ENCODE results near the gene SGIP1. TPM values are rescaled to one million over a fixed set of nuclear protein-coding genes. Genes with fewer than 3 reads are reported as not detected.

The SGIP1 gene
- total RNA-seq, 1 donor from 2014 or later, result 123 TPM

DNA sequence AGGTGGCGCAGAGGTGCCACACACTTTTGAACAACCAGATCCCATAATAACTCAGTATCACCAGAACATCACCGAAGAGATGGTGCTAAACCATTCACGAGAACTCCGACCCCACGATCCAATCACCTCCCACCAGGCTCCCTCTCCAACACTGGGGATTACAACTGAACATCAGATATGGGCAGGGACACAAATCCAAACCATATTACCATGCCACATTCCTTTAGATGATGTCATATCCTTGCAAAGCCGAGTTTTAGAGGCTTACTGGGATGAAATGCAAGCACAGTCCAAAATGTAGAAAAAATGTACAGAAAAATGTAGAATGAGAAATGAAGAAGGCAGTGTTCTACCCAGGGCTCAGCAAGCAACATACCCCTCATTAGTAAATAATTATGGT is 64.7 kb downstream of the SGIP1 start:
- Mint-ChIP-seq H3K36me3 (ENCODE audit: unreplicated experiment) (peaks cover 28% of the 10 kb centered on the region), H3K4me3 (ENCODE audit: unreplicated experiment) (no peak overlapping the region), H3K27ac (ENCODE audit: unreplicated experiment) (peak overlapping the region; percentile 94), H3K4me1 (ENCODE audit: unreplicated experiment) (peaks cover 55% of the 10 kb centered on the region), H3K9me3 (ENCODE audit: unreplicated experiment) (peaks cover 4% of the 10 kb centered on the region), H3K27me3 (ENCODE audit: unreplicated experiment) (no peaks in the 10 kb centered on the region)
- no peak for DNase-seq (ENCODE audit: extremely low spot score, unreplicated experiment)
- TF ChIP-seq, protein P1, sequence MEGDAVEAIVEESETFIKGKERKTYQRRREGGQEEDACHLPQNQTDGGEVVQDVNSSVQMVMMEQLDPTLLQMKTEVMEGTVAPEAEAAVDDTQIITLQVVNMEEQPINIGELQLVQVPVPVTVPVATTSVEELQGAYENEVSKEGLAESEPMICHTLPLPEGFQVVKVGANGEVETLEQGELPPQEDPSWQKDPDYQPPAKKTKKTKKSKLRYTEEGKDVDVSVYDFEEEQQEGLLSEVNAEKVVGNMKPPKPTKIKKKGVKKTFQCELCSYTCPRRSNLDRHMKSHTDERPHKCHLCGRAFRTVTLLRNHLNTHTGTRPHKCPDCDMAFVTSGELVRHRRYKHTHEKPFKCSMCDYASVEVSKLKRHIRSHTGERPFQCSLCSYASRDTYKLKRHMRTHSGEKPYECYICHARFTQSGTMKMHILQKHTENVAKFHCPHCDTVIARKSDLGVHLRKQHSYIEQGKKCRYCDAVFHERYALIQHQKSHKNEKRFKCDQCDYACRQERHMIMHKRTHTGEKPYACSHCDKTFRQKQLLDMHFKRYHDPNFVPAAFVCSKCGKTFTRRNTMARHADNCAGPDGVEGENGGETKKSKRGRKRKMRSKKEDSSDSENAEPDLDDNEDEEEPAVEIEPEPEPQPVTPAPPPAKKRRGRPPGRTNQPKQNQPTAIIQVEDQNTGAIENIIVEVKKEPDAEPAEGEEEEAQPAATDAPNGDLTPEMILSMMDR (IDR thresholded peaks at IDR 0.05), result no peak

DNA sequence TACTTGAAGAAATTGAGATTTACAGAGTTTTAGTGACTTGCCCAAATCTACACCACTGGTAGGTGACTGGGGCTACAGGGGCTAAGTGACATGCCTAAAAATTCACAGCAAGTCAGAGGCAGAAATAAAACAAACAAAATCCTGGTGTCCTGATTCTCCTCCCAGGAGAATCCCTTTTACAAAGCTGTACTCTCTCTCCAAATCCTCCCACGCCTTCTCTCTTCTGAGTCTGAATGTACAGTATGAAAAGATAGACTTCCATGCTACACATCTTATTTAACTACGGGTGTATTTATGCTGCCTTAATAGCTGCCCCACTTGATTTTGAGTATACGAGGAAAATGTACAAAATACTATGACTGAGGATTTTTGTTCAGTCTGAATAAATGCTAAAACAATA is 65.4 kb downstream of the SGIP1 start:
- peak overlapping the region; percentile 94 for H3K27ac Mint-ChIP-seq (ENCODE audit: unreplicated experiment)
- H3K9me3 Mint-ChIP-seq (ENCODE audit: unreplicated experiment), result peaks cover 4% of the 10 kb centered on the region
- H3K4me3 Mint-ChIP-seq (ENCODE audit: unreplicated experiment), result no peak overlapping the region
- H3K36me3 Mint-ChIP-seq (ENCODE audit: unreplicated experiment), result peaks cover 30% of the 10 kb centered on the region
- DNase-seq (ENCODE audit: extremely low spot score, unreplicated experiment), result no peak
- TF ChIP-seq, protein P1 (IDR thresholded peaks at IDR 0.05), result no peak
- peaks cover 53% of the 10 kb centered on the region for H3K4me1 Mint-ChIP-seq (ENCODE audit: unreplicated experiment)
- no peaks in the 10 kb centered on the region for H3K27me3 Mint-ChIP-seq (ENCODE audit: unreplicated experiment)

DNA sequence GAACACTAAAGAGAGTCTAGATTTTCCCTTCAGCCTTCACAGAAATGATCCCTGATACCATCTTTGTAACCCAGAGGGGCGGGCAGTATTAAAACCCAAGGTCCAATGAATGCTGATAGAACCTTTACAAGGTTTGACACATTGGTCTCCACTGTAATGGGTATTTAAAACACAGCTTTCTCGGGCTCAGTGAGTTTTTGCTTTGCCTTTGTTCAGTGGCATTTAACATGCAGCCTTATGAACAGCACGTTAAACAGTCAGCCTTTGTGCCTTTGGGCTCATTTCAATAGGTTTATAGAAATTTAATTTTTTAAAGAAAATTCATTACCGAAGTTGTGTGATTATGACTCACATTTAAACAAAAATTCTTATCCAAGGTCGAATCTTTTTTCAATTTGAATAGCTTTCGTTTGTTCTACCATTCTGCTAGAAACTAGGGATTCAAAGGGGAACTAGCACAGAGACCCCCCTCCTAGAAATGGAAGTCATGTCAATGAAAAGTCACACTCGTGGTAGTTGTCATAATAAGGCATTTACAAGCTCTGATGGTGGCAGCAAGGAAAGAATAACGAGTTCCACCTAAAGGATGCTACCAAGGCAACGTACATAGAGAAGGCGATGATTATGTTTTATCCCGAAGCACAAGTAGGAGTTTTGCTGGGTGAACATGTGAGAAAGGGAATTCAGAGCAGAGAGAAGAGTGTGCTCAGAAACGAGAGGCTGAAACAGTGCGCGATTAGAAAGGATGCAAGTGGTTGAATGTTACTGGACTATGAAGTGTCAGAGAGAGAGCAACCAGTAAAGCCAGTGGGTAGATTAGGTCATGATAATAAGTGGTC is 66.2 kb downstream of the SGIP1 start:
- peaks cover 28% of the 10 kb centered on the region for H3K36me3 Mint-ChIP-seq (ENCODE audit: unreplicated experiment)

DNA sequence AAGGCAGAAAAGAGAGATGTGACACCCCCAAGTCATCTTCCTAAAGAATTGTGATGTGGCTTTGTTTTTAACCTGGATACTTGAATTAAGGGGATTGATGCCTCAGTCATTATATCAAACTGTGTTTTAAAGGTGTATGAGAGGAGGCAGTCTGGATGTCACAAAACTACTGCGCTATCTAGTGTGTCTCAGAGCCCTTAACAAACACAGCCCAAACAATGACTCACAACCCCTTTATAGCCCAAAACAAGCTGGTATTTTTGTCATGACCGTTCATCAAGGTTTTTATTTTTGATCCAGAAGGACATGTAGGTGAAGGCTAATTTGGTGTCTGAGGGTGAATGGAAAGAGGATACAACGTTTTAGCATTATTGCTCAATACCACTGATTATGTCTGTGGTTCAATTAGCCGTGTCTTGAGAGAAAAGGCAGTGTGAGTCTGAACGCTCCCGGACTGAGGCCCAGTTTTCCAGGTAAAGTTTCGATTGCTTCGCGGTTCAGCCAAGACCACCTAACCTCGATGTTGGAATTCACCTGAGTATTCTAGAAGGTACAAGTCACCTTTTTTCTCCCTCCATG is 71.6 kb downstream of the SGIP1 start:
- H3K27ac Mint-ChIP-seq (ENCODE audit: unreplicated experiment), result no peak overlapping the region
- no peak for DNase-seq (ENCODE audit: extremely low spot score, unreplicated experiment)
- peaks cover under 1% of the 10 kb centered on the region for H3K9me3 Mint-ChIP-seq (ENCODE audit: unreplicated experiment)
- H3K36me3 Mint-ChIP-seq (ENCODE audit: unreplicated experiment), result peaks cover 41% of the 10 kb centered on the region
- TF ChIP-seq, protein P1 (IDR thresholded peaks at IDR 0.05), result no peak
- peaks cover 28% of the 10 kb centered on the region for H3K4me1 Mint-ChIP-seq (ENCODE audit: unreplicated experiment)
- no peak overlapping the region for H3K4me3 Mint-ChIP-seq (ENCODE audit: unreplicated experiment)
- no peaks in the 10 kb centered on the region for H3K27me3 Mint-ChIP-seq (ENCODE audit: unreplicated experiment)

More for the DNA sequence above, 66.2 kb downstream of the SGIP1 start:
- no peak for DNase-seq (ENCODE audit: extremely low spot score, unreplicated experiment)
- peaks cover 4% of the 10 kb centered on the region for H3K9me3 Mint-ChIP-seq (ENCODE audit: unreplicated experiment)
- peak overlapping the region; percentile 94 for H3K27ac Mint-ChIP-seq (ENCODE audit: unreplicated experiment)
- no peak overlapping the region for H3K4me3 Mint-ChIP-seq (ENCODE audit: unreplicated experiment)
- TF ChIP-seq, protein P1 (IDR thresholded peaks at IDR 0.05), result no peak
- H3K27me3 Mint-ChIP-seq (ENCODE audit: unreplicated experiment), result no peaks in the 10 kb centered on the region
- H3K4me1 Mint-ChIP-seq (ENCODE audit: unreplicated experiment), result peaks cover 45% of the 10 kb centered on the region

GRCh38 chr1:66606362-66607065 is 72.6 kb downstream of the SGIP1 start:
- Mint-ChIP-seq H3K27me3 (ENCODE audit: unreplicated experiment) (no peaks in the 10 kb centered on the region), H3K9me3 (ENCODE audit: unreplicated experiment) (no peaks in the 10 kb centered on the region), H3K27ac (ENCODE audit: unreplicated experiment) (no peak overlapping the region), H3K4me3 (ENCODE audit: unreplicated experiment) (no peak overlapping the region), H3K4me1 (ENCODE audit: unreplicated experiment) (peaks cover 19% of the 10 kb centered on the region), H3K36me3 (ENCODE audit: unreplicated experiment) (peaks cover 43% of the 10 kb centered on the region)
- no peak for DNase-seq (ENCODE audit: extremely low spot score, unreplicated experiment)
- TF ChIP-seq, protein P1 (IDR thresholded peaks at IDR 0.05), result no peak

Data from osteocyte (in vitro differentiated cells).